ENCODE data around the gene RTP1.
"Not testable (repeated sequence)": the region's sequence is repeated elsewhere in the genome, so short reads cannot be mapped to it uniquely, and the experiment has no call there.

Gene RTP1

GRCh38 chr3:187198490-187198889 lies 1.2 kb downstream of the RTP1 start:
- DNase-seq: peak in 1 of 5 donors; percentile 1

GRCh38 chr3:187199463-187200050 lies 2.3 kb downstream of the RTP1 start:
- not testable (repeated sequence) for DNase-seq

- no peak for DNase-seq
Measured at GRCh38 chr3:187205683-187206082, 8.4 kb downstream of the RTP1 start.

- no peak for DNase-seq
Measured at GRCh38 chr3:187207062-187207461, 9.8 kb downstream of the RTP1 start.

- no peak for DNase-seq
Measured at GRCh38 chr3:187207624-187208023, 10.3 kb downstream of the RTP1 start.

GRCh38 chr3:187208159-187208558 lies 10.9 kb downstream of the RTP1 start:
- DNase-seq: no peak

- DNase-seq: no peak
Measured at GRCh38 chr3:187209491-187209890, 12.2 kb downstream of the RTP1 start.

GRCh38 chr3:187210091-187210490 lies 12.8 kb downstream of the RTP1 start:
- no peak for DNase-seq

- no peak for DNase-seq
Measured at GRCh38 chr3:187210545-187211327, 13.4 kb downstream of the RTP1 start.

- no peak for DNase-seq
Measured at GRCh38 chr3:187211532-187212195, 14.4 kb downstream of the RTP1 start.

- DNase-seq: no peak
Measured at GRCh38 chr3:187212196-187212545, 14.9 kb downstream of the RTP1 start.

GRCh38 chr3:187212705-187213104 lies 15.4 kb downstream of the RTP1 start:
- DNase-seq: no peak

GRCh38 chr3:187213616-187214015 lies 16.3 kb downstream of the RTP1 start:
- no peak for DNase-seq

GRCh38 chr3:187215460-187215859 lies 18.2 kb downstream of the RTP1 start:
- no peak for DNase-seq

- no peak for DNase-seq
Measured at GRCh38 chr3:187222801-187223200, 25.5 kb downstream of the RTP1 start.

- DNase-seq: no peak
Measured at GRCh38 chr3:187223799-187224198, 26.5 kb downstream of the RTP1 start.

- DNase-seq: no peak
Measured at GRCh38 chr3:187227658-187228258, 30.5 kb downstream of the RTP1 start.

- DNase-seq: no peak
Measured at GRCh38 chr3:187228740-187229139, 31.5 kb downstream of the RTP1 start.

- DNase-seq: no peak
Measured at GRCh38 chr3:187230011-187230410, 32.7 kb downstream of the RTP1 start.

- no peak for DNase-seq
Measured at GRCh38 chr3:187236962-187237361, 39.7 kb downstream of the RTP1 start.

GRCh38 chr3:187237741-187238140 lies 40.5 kb downstream of the RTP1 start:
- no peak for DNase-seq

- DNase-seq: no peak
Measured at GRCh38 chr3:187238239-187238638, 41.0 kb downstream of the RTP1 start.

GRCh38 chr3:187238835-187239234 lies 41.5 kb downstream of the RTP1 start:
- not testable (repeated sequence) for DNase-seq

- DNase-seq: no peak
Measured at GRCh38 chr3:187242435-187242834, 45.1 kb downstream of the RTP1 start.
